ENCODE results near the gene FKBP10. TPM values are rescaled to one million over a fixed set of nuclear protein-coding genes. Genes with fewer than 3 reads are reported as not detected.

FKBP10 gene
- total and polyA plus RNA-seq, 4 donors = 0.71 to 17.6 (median 5.6) TPM

DNA sequence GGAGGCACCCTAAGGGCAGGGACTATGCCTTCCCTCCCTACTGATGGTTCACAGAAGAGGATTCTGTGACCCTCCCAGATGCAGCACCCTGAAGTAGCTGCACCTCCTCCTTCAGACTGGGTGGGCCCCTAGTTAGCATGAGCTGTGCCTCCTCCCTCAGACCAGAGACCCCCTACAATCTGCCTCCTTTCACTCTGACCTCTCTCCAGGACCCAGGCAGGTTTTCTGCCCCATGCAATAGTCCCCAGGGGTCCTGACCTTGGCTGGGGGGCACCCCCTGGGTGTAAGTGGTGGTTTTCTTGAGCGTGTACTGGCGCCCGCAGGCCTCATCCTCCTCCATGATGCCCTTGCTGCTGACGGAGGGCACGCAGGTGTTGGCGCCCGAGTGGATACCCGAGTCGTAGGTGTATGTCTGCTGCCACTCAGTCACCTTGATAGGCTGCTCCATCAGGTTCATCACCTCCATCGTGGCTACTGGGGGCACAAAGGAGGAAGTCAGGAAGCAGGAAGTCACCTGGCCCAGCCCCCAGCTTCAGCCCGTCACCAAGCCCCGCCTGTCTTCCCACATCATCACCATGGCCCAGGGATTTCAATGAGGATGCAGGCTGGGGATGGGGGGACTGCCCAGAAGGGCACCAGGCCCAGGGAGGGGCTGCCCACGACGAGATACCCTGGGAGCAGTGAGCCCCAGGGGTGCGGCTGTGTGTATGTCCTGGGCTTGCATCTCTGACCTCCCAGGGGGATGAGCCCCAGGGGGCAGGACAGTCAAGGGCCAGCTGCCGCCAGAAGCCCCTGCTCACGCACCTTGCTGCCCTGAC lies 41.2 kb upstream of the FKBP10 start:
- Histone ChIP-seq H3K9me3 (ENCODE audit: control insufficient read depth in 4 of 4, low read length in 3 of 4) (no peaks in the 10 kb centered on the region), H3K4me3 (ENCODE audit: low read depth in 1 of 3, low read length in 3 of 3) (peak overlapping the region in 2 of 3 donors; percentile 37 to 55), H3K36me3 (ENCODE audit: control insufficient read depth in 4 of 4, insufficient read depth in 3 of 4, low read depth in 1 of 4, low read length in 3 of 4) (peaks cover 4 to 27% (median 17%) of the 10 kb centered on the region in 4 donors), H3K27me3 (ENCODE audit: control insufficient read depth in 4 of 4, insufficient read depth in 4 of 4, low read length in 3 of 4) (no peaks in the 10 kb centered on the region), H3K9ac (ENCODE audit: low read depth in 1 of 2, low read length in 2 of 2) (peak overlapping the region in 1 of 2 donors; percentile 24), H3K27ac (ENCODE audit: low read depth in 1 of 2, low read length in 2 of 2) (peak overlapping the region; percentile 81 to 83), H3K4me1 (ENCODE audit: control insufficient read depth in 4 of 4, insufficient read depth in 4 of 4, low read length in 3 of 4) (peaks cover 12 to 61% (median 44%) of the 10 kb centered on the region in 4 donors)
- WGBS = 78% methylated on average over 17 of the region's 17 CpGs
- DNase-seq (ENCODE audit: low spot score) = no peak
- TF ChIP-seq, protein P1, sequence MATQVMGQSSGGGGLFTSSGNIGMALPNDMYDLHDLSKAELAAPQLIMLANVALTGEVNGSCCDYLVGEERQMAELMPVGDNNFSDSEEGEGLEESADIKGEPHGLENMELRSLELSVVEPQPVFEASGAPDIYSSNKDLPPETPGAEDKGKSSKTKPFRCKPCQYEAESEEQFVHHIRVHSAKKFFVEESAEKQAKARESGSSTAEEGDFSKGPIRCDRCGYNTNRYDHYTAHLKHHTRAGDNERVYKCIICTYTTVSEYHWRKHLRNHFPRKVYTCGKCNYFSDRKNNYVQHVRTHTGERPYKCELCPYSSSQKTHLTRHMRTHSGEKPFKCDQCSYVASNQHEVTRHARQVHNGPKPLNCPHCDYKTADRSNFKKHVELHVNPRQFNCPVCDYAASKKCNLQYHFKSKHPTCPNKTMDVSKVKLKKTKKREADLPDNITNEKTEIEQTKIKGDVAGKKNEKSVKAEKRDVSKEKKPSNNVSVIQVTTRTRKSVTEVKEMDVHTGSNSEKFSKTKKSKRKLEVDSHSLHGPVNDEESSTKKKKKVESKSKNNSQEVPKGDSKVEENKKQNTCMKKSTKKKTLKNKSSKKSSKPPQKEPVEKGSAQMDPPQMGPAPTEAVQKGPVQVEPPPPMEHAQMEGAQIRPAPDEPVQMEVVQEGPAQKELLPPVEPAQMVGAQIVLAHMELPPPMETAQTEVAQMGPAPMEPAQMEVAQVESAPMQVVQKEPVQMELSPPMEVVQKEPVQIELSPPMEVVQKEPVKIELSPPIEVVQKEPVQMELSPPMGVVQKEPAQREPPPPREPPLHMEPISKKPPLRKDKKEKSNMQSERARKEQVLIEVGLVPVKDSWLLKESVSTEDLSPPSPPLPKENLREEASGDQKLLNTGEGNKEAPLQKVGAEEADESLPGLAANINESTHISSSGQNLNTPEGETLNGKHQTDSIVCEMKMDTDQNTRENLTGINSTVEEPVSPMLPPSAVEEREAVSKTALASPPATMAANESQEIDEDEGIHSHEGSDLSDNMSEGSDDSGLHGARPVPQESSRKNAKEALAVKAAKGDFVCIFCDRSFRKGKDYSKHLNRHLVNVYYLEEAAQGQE (IDR thresholded peaks at IDR 0.05) = no peak
- TF ChIP-seq YY1 (IDR thresholded peaks at IDR 0.05) = no peak
- TF ChIP-seq, protein P2, sequence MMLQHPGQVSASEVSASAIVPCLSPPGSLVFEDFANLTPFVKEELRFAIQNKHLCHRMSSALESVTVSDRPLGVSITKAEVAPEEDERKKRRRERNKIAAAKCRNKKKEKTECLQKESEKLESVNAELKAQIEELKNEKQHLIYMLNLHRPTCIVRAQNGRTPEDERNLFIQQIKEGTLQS (IDR thresholded peaks at IDR 0.05) = no peak
- TF ChIP-seq FOXA2 (IDR thresholded peaks at IDR 0.05) = no peak
- TF ChIP-seq RAD21 (IDR thresholded peaks at IDR 0.05) = no peak
- no peak for TF ChIP-seq NR2F2 (IDR thresholded peaks at IDR 0.05)
- TF ChIP-seq, protein P3, sequence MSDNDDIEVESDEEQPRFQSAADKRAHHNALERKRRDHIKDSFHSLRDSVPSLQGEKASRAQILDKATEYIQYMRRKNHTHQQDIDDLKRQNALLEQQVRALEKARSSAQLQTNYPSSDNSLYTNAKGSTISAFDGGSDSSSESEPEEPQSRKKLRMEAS (IDR thresholded peaks at IDR 0.05) = no peak
- TF ChIP-seq GABPA (IDR thresholded peaks at IDR 0.05 in 1 of 2, conservative IDR thresholded peaks at IDR 0.05 in 1 of 2) = no peak
- no peak for TF ChIP-seq JUND (IDR thresholded peaks at IDR 0.05)
- TF ChIP-seq FOXA1 (IDR thresholded peaks at IDR 0.05) = no peak
- no peak for TF ChIP-seq EGR1 (IDR thresholded peaks at IDR 0.05; ENCODE audit: low read depth in 2 of 2)

DNA sequence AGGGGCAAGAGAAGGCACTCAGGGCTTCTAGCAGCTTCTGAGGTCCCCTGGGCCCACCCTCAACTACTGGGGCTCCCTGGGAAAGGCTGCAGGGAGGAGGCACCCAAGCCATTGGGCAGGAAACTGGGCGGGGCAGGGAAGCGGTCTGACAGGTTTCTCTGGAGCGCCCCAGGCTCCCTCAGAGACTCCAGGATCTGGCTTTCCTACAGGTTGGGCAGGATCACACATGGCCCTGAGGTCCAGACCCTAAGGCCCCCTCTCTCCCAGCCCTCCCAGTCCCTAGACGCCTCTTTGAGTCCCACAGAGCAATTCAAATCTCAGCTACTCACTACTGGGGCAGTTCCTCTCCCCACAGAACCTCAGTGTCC lies 40.6 kb upstream of the FKBP10 start:
- Histone ChIP-seq H3K4me1 (ENCODE audit: control insufficient read depth in 4 of 4, insufficient read depth in 4 of 4, low read length in 3 of 4) (peaks cover 17 to 67% (median 50%) of the 10 kb centered on the region in 4 donors), H3K36me3 (ENCODE audit: control insufficient read depth in 4 of 4, insufficient read depth in 3 of 4, low read depth in 1 of 4, low read length in 3 of 4) (peaks cover 4 to 23% (median 15%) of the 10 kb centered on the region in 4 donors), H3K4me3 (ENCODE audit: low read depth in 1 of 3, low read length in 3 of 3) (peak overlapping the region; percentile 37 to 60 (median 55)), H3K27me3 (ENCODE audit: control insufficient read depth in 4 of 4, insufficient read depth in 4 of 4, low read length in 3 of 4) (no peaks in the 10 kb centered on the region), H3K9me3 (ENCODE audit: control insufficient read depth in 4 of 4, low read length in 3 of 4) (no peaks in the 10 kb centered on the region), H3K9ac (ENCODE audit: low read depth in 1 of 2, low read length in 2 of 2) (peak overlapping the region; percentile 7 to 24), H3K27ac (ENCODE audit: low read depth in 1 of 2, low read length in 2 of 2) (peak overlapping the region; percentile 81 to 83)
- 30% methylated on average over 4 of the region's 4 CpGs for WGBS
- no peak for TF ChIP-seq FOXA2 (IDR thresholded peaks at IDR 0.05)
- no peak for TF ChIP-seq RAD21 (IDR thresholded peaks at IDR 0.05)
- no peak for TF ChIP-seq JUND (IDR thresholded peaks at IDR 0.05)
- TF ChIP-seq, protein P2 (IDR thresholded peaks at IDR 0.05) = no peak
- TF ChIP-seq FOXA1 (IDR thresholded peaks at IDR 0.05) = no peak
- no peak for TF ChIP-seq SP1 (IDR thresholded peaks at IDR 0.05)
- DNase-seq (ENCODE audit: low spot score) = no peak
